ENCODE measurements around the gene ZNF358.
A peak's percentile ranks its signal among the peaks of the same experiment; 100 is the strongest.

ZNF358 gene

GRCh38 chr19:7528522-7529245 lies 12.8 kb downstream of the ZNF358 start:
- DNase-seq = no peak
- no peak overlapping the region for H3K27ac ChIP-seq
- peaks cover 14% of the 10 kb centered on the region for H3K36me3 ChIP-seq (replicated peaks)
- no peak overlapping the region for H3K4me3 ChIP-seq (ENCODE audit: low read depth, low read length)
- TF ChIP-seq CTCF (IDR thresholded peaks at IDR 0.05; ENCODE audit: low read depth, low read length, missing control alignments) = no peak
- in situ Hi-C loops (cut with HindIII; ENCODE audit: low pct_ligation_motif_present, low sequenced_read_pairs) = no loop called here
- no peaks in the 10 kb centered on the region for H3K27me3 ChIP-seq (replicated peaks)

GRCh38 chr19:7529246-7529600 lies 13.3 kb downstream of the ZNF358 start:
- H3K27ac ChIP-seq = no peak overlapping the region
- TF ChIP-seq CTCF (IDR thresholded peaks at IDR 0.05; ENCODE audit: low read depth, low read length, missing control alignments) = no peak
- in situ Hi-C loops (cut with HindIII; ENCODE audit: low pct_ligation_motif_present, low sequenced_read_pairs) = no loop called here
- H3K36me3 ChIP-seq (replicated peaks) = peaks cover 14% of the 10 kb centered on the region
- DNase-seq = no peak
- H3K27me3 ChIP-seq (replicated peaks) = no peaks in the 10 kb centered on the region
- no peak overlapping the region for H3K4me3 ChIP-seq (ENCODE audit: low read depth, low read length)

- no peak overlapping the region for H3K27ac ChIP-seq
- H3K36me3 ChIP-seq (replicated peaks) = peaks cover 14% of the 10 kb centered on the region
- no peak for DNase-seq
- in situ Hi-C loops (cut with HindIII; ENCODE audit: low pct_ligation_motif_present, low sequenced_read_pairs) = no loop called here
- no peak overlapping the region for H3K4me3 ChIP-seq (ENCODE audit: low read depth, low read length)
- no peaks in the 10 kb centered on the region for H3K27me3 ChIP-seq (replicated peaks)
- TF ChIP-seq CTCF (IDR thresholded peaks at IDR 0.05; ENCODE audit: low read depth, low read length, missing control alignments) = no peak
These were observed 13.9 kb downstream of the ZNF358 start for GRCh38 chr19:7529610-7530490.

GRCh38 chr19:7533281-7533885 lies 17.5 kb downstream of the ZNF358 start:
- no peak for DNase-seq
- in situ Hi-C loops (cut with HindIII; ENCODE audit: low pct_ligation_motif_present, low sequenced_read_pairs) = no loop called here
- Histone ChIP-seq H3K27ac (peak overlapping the region; percentile 13), H3K4me3 (ENCODE audit: low read depth, low read length) (peak overlapping the region; percentile 98), H3K27me3 (replicated peaks) (no peaks in the 10 kb centered on the region), H3K36me3 (replicated peaks) (peaks cover 9% of the 10 kb centered on the region)
- no peak for TF ChIP-seq CTCF (IDR thresholded peaks at IDR 0.05; ENCODE audit: low read depth, low read length, missing control alignments)

GRCh38 chr19:7533925-7534480 lies 18.1 kb downstream of the ZNF358 start:
- in situ Hi-C loops (cut with HindIII; ENCODE audit: low pct_ligation_motif_present, low sequenced_read_pairs) = no loop called here
- DNase-seq = peak; percentile 73
- no peaks in the 10 kb centered on the region for H3K27me3 ChIP-seq (replicated peaks)
- peak overlapping the region; percentile 63 for H3K27ac ChIP-seq
- H3K36me3 ChIP-seq (replicated peaks) = peaks cover 11% of the 10 kb centered on the region
- H3K4me3 ChIP-seq (ENCODE audit: low read depth, low read length) = peak overlapping the region; percentile 98
- TF ChIP-seq CTCF (IDR thresholded peaks at IDR 0.05; ENCODE audit: low read depth, low read length, missing control alignments) = no peak
